IMR-90 (cell line): Measurements from ENCODE around the gene SLAMF1. TPM values are rescaled to one million over a fixed set of nuclear protein-coding genes. Genes with fewer than 3 reads are reported as not detected.

Source experiments
- ATAC-seq: fragments of 200-7000 bp; cut with Tn5 transposase; 2 replicates; pipeline ENCODE4 v1.9.1; 2020; ENCODE audit warnings: low read depth, mild to moderate bottlenecking, moderate library complexity
- BruUV-seq: library from RNA; stranded (reverse); fragments of 400-500 nt; replicated peaks from 2 replicates; lab custom pipeline; 2021; lab: Mats Ljungman, UMichigan
- CTCF ChIA-PET: fragments of 300-600 bp; formaldehyde crosslinking; extraction: SDS; loops from one replicate; lab custom pipeline; 2021; ENCODE audit warnings: antibody characterized with exemption; lab: Yijun Ruan, JAX
- POLR2A ChIA-PET: fragments of 300-600 bp; sonication (Branson Sonifier 250); formaldehyde crosslinking; loops from one replicate; lab custom pipeline; 2022; ENCODE audit warnings: antibody characterized with exemption; ENCODE audit not compliant: unreplicated experiment; lab: Charles Lee
- DNase-seq: peaks from one replicate; pipeline ENCODE4 v3.0.0; 2013
- H2AFZ ChIP-seq: replicated peaks from 2 replicates; pipeline ENCODE3; 2013; ENCODE audit warnings: low read length, mild to moderate bottlenecking; ENCODE audit not compliant: poor library complexity
- H2AK5ac ChIP-seq: 2 replicates; pipeline ENCODE4 v1.6.1; 2013; ENCODE audit warnings: low read depth, low read length, inconsistent platforms
- H2AK9ac ChIP-seq: replicated peaks from 2 replicates; pipeline ENCODE3; 2013; ENCODE audit warnings: mild to moderate bottlenecking, low read depth, low read length, moderate library complexity; ENCODE audit not compliant: poor library complexity
- H2BK120ac ChIP-seq: 2 replicates; pipeline ENCODE4 v1.6.1; 2013; ENCODE audit warnings: low read depth, low read length, inconsistent platforms
- H2BK15ac ChIP-seq: 3 replicates; pipeline ENCODE4 v1.6.1; 2013; ENCODE audit warnings: low read depth, low read length, inconsistent platforms
- H2BK20ac ChIP-seq: 2 replicates; pipeline ENCODE4 v1.6.1; 2013; ENCODE audit warnings: low read depth, mild to moderate bottlenecking, inconsistent platforms, low read length, moderate library complexity
- H2BK5ac ChIP-seq: 2 replicates; pipeline ENCODE4 v1.6.1; 2013; ENCODE audit warnings: mild to moderate bottlenecking, low read depth, low read length, inconsistent platforms; ENCODE audit not compliant: poor library complexity, severe bottlenecking
- H3K14ac ChIP-seq: replicated peaks from 2 replicates; pipeline ENCODE4 v1.6.1; 2013; ENCODE audit warnings: low read depth, low read length, inconsistent platforms
- H3K18ac ChIP-seq: 2 replicates; pipeline ENCODE4 v1.6.1; 2013; ENCODE audit warnings: low read depth, low read length, control low read depth
- H3K23ac ChIP-seq: 2 replicates; pipeline ENCODE4 v1.6.1; 2013; ENCODE audit warnings: low read depth, low read length, inconsistent platforms
- H3K27ac ChIP-seq: 2 replicates; pipeline ENCODE4 v1.5.1; 2013; ENCODE audit warnings: mild to moderate bottlenecking, control low read depth, low read length; ENCODE audit not compliant: insufficient read depth
- H3K27me3 ChIP-seq: 2 replicates; pipeline ENCODE4 v1.6.1; 2013; ENCODE audit warnings: low read length; ENCODE audit not compliant: control insufficient read depth, insufficient read depth
- H3K36me3 ChIP-seq: 2 replicates; pipeline ENCODE4 v1.6.1; 2013; ENCODE audit warnings: low read length, mixed read lengths; ENCODE audit not compliant: control insufficient read depth, insufficient read depth
- H3K4ac ChIP-seq: 2 replicates; pipeline ENCODE4 v1.6.1; 2013; ENCODE audit warnings: low read depth, low read length, inconsistent platforms
- H3K4me1 ChIP-seq: 2 replicates; pipeline ENCODE4 v1.6.1; 2013; ENCODE audit warnings: low read length, mixed read lengths; ENCODE audit not compliant: control insufficient read depth, insufficient read depth
- H3K4me2 ChIP-seq: 2 replicates; pipeline ENCODE4 v1.6.1; 2013; ENCODE audit warnings: low read depth, mild to moderate bottlenecking, control low read depth, low read length, moderate library complexity
- H3K4me3 ChIP-seq: 2 replicates; pipeline ENCODE4 v1.5.1; 2013; ENCODE audit warnings: low read depth, mild to moderate bottlenecking, control low read depth, low read length, moderate library complexity; ENCODE audit not compliant: insufficient read depth
- H3K56ac ChIP-seq: 2 replicates; pipeline ENCODE4 v1.6.1; 2013; ENCODE audit warnings: low read length, inconsistent platforms; ENCODE audit not compliant: insufficient read depth; ENCODE audit errors: extremely low read depth
- H3K79me1 ChIP-seq, 2 experiments: 2 replicates each; pipeline ENCODE4 v1.6.1; 2013; ENCODE audit warnings: low read length in 2 of 2, inconsistent platforms in 1 of 2, low read depth in 1 of 2
- H3K9ac ChIP-seq: 2 replicates; pipeline ENCODE4 v1.6.1; 2013; ENCODE audit warnings: low read depth, low read length, control low read depth
- H3K9me1 ChIP-seq: 2 replicates; pipeline ENCODE4 v1.6.1; 2013; ENCODE audit warnings: low read length, inconsistent platforms; ENCODE audit not compliant: insufficient read depth
- H3K9me3 ChIP-seq: 2 replicates; pipeline ENCODE4 v1.6.1; 2013; ENCODE audit warnings: low read length; ENCODE audit not compliant: control insufficient read depth, insufficient read depth
- H4K20me1 ChIP-seq: 2 replicates; pipeline ENCODE4 v1.6.1; 2013; ENCODE audit warnings: low read length, inconsistent platforms; ENCODE audit not compliant: insufficient read depth
- H4K5ac ChIP-seq: 2 replicates; pipeline ENCODE4 v1.6.1; 2013; ENCODE audit warnings: mild to moderate bottlenecking, low read depth, low read length, control low read depth
- H4K8ac ChIP-seq, 2 experiments: 2 replicates each; pipeline ENCODE4 v1.6.1; 2013; ENCODE audit warnings: low read depth in 2 of 2, low read length in 2 of 2, control low read depth in 1 of 2, inconsistent platforms in 1 of 2
- H4K91ac ChIP-seq: 2 replicates; pipeline ENCODE4 v1.6.1; 2013; ENCODE audit warnings: low read depth, low read length, inconsistent platforms; ENCODE audit not compliant: insufficient read depth
- NFE2L2 ChIP-seq: fragments of 150-350 bp; IDR thresholded peaks from 2 replicates; pipeline ENCODE4 v1.6.1; 2016; ENCODE audit warnings: low read depth, mild to moderate bottlenecking, low read length
- WGBS, 2 experiments: methylation state at CpG; one replicate each; pipeline versions ENCODE4 v1.1.5 to v1.1.7; 2013; ENCODE audit warnings: missing lambda C conversion rate in 2 of 2; ENCODE audit not compliant: insufficient read length in 1 of 2; ENCODE audit errors: extremely low coverage in 2 of 2; 5-methylcytosine and 5-hydroxymethylcytosine counted together
- dilution Hi-C: fragments of 300-500 bp; cut with HindIII; formaldehyde crosslinking; loops from one replicate; pipeline ENCODE4 v1.14.3; 2018; ENCODE audit warnings: low sequenced_read_pairs; ENCODE audit not compliant: unreplicated experiment
- in situ Hi-C: fragments of 300-500 bp; cut with MboI; formaldehyde crosslinking; loops from 3 replicates; pipeline ENCODE4 v1.14.3; 2019; ENCODE audit warnings: low sequenced_read_pairs, inconsistent platforms, mixed read lengths
- intact Hi-C: fragments of 100-400 bp; cut with micrococcal nuclease; formaldehyde crosslinking; loops from 2 replicates; pipeline ENCODE4 v1.10.0; 2022
- polyA plus RNA-seq, 3 experiments: library from polyadenylated mRNA; depleted of rRNA; stranded (reverse); fragments of >200 nt; gene quantifications; 2 replicates each; pipeline ENCODE4 v1.2.3, GENCODE V29; 2012; ENCODE audit warnings: low replicate concordance in 1 of 3
- total RNA-seq: library from RNA; depleted of rRNA; stranded (reverse); fragments of >200 nt; gene quantifications from 2 replicates; pipeline ENCODE4 v1.2.3, GENCODE V29; 2012

SLAMF1 gene
- total and polyA plus RNA-seq, 2 of the 4 experiments (the other 2 are of a cell fraction), result not detected

- Histone ChIP-seq H3K9me3 (no peaks in the 10 kb centered on the region), H2BK15ac (no peak overlapping the region), H3K56ac (no peak overlapping the region), H3K27ac (no peak overlapping the region), H3K9ac (no peak overlapping the region), H3K27me3 (no peaks in the 10 kb centered on the region), H2AFZ (no peak overlapping the region), H3K4me1 (no peaks in the 10 kb centered on the region), H2AK9ac (no peak overlapping the region), H2BK120ac (no peak overlapping the region), H3K4me3 (no peak overlapping the region), H3K14ac (no peak overlapping the region), H3K4ac (no peak overlapping the region), H3K9me1 (no peaks in the 10 kb centered on the region), H3K23ac (no peak overlapping the region), H2BK20ac (no peak overlapping the region), H2BK5ac (no peak overlapping the region), H3K4me2 (no peak overlapping the region), H2AK5ac (no peak overlapping the region), H3K79me1 (no peaks in the 10 kb centered on the region), H3K36me3 (no peaks in the 10 kb centered on the region), H3K18ac (no peak overlapping the region), H4K91ac (no peak overlapping the region), H4K5ac (no peak overlapping the region), H4K20me1 (no peaks in the 10 kb centered on the region), H4K8ac (no peak overlapping the region)
- ATAC-seq (no peak), DNase-seq (no peak)
- ChIA-PET CTCF (no interaction called here), POLR2A (no interaction called here)
- no TSS peak for BruUV-seq
- intact Hi-C loops (no loop called here), dilution Hi-C loops (no loop called here), in situ Hi-C loops (loop anchor here (25.0 kb wide), 1 partner anchor 437 kb away; the partner anchor contains the start of gene CASQ1)
- no peak for TF ChIP-seq NFE2L2
- no CpG with 5 or more reads among the region's 1 CpG for WGBS, 2 experiments
These were observed 23.0 kb downstream of the SLAMF1 start for GRCh38 chr1:160623862-160624261.
